Measurements from ENCODE around the gene C1QTNF7.

- TF ChIP-seq POLR2A (IDR thresholded peaks at IDR 0.05) = no peak
- no peak for TF ChIP-seq CTCF (IDR thresholded peaks at IDR 0.05)
Observed at GRCh38 chr4:15400226-15400625, 27.6 kb upstream of the C1QTNF7 start.
